OCI-LY3 (cell line): ENCODE data around the gene GAGE12G.
"Not testable (repeated sequence)": the region's sequence is repeated elsewhere in the genome, so short reads cannot be mapped to it uniquely, and the experiment has no call there.

Experiments used
- H2AFZ ChIP-seq: fragments of 200-600, 300-600 bp; shearing (Covaris generic); 2 replicates; pipeline ENCODE4 v1.6.0; 2014; ENCODE audit warnings: antibody characterized with exemption, low read depth, low read length
- H3K27ac ChIP-seq: fragments of 200-600, 300-600 bp; sonication (generic); 2 replicates; pipeline ENCODE4 v1.5.1; 2014; ENCODE audit warnings: mild to moderate bottlenecking, low read length, moderate library complexity, mixed read lengths
- H3K27me3 ChIP-seq: fragments of 200-600, 300-600 bp; sonication (generic); 2 replicates; pipeline ENCODE4 v1.6.1; 2014; ENCODE audit warnings: low read depth, low read length, mixed read lengths
- H3K36me3 ChIP-seq: fragments of 200-600, 300-600 bp; sonication (generic); replicated peaks from 2 replicates; pipeline ENCODE3; 2014; ENCODE audit warnings: low read depth, low read length, mixed read lengths
- H3K4me1 ChIP-seq: fragments of 300-600, 200-600 bp; sonication (generic); 2 replicates; pipeline ENCODE4 v1.6.1; 2014; ENCODE audit warnings: low read length, mixed read lengths
- H3K4me2 ChIP-seq: fragments of 200-600, 300-600 bp; sonication (generic); 2 replicates; pipeline ENCODE4 v1.6.1; 2014; ENCODE audit warnings: low read length, mixed read lengths
- H3K4me3 ChIP-seq: fragments of 300-600, 200-600 bp; sonication (generic); 2 replicates; pipeline ENCODE4 v1.5.1; 2014; ENCODE audit warnings: antibody characterized with exemption, mild to moderate bottlenecking, low read length, moderate library complexity
- H3K79me2 ChIP-seq: fragments of 300-600, 200-600 bp; shearing (Covaris generic); 2 replicates; pipeline ENCODE4 v1.6.1; 2014; ENCODE audit warnings: mild to moderate bottlenecking, low read length, mixed read lengths
- H3K9ac ChIP-seq: fragments of 300-600, 200-600 bp; shearing (Covaris generic); 2 replicates; pipeline ENCODE4 v1.6.0; 2014; ENCODE audit warnings: mild to moderate bottlenecking, low read length, moderate library complexity
- H3K9me3 ChIP-seq: fragments of 200-600, 300-600 bp; shearing (Covaris generic); 2 replicates; pipeline ENCODE4 v1.6.1; 2014; ENCODE audit warnings: low read length, mixed read lengths; ENCODE audit not compliant: insufficient read depth
- H4K20me1 ChIP-seq: fragments of 200-600, 300-600 bp; sonication (generic); 2 replicates; pipeline ENCODE4 v1.6.1; 2016; ENCODE audit warnings: low read length, mixed read lengths; ENCODE audit not compliant: insufficient read depth

GAGE12G gene, protein sequence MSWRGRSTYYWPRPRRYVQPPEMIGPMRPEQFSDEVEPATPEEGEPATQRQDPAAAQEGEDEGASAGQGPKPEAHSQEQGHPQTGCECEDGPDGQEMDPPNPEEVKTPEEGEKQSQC

DNA sequence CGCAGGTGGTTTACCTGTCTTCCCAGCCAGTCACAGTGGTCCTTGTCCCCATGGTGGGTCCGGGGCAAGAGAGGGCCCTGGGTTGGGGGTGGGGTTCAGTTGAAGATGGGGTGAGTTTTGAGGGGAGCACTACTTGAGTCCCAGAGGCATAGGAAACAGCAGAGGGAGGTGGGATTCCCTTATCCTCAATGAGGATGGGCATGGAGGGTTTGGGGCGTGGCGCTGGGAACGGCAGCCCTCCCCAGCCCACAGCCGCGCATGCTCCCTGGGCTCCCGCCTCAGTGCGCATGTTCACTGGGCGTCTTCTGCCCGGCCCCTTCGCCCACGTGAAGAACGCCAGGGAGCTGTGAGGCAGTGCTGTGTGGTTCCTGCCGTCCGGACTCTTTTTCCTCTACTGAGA, at the start of gene GAGE12G:
Gene GAGE12G, plus strand, starts transcription at position 301 of the 400 bp plus-strand sequence. CDS start 1,155 bp downstream, outside the sequence.
- H3K27ac ChIP-seq, H3K27me3 ChIP-seq, H3K36me3 ChIP-seq: not testable (repeated sequence)

DNA sequence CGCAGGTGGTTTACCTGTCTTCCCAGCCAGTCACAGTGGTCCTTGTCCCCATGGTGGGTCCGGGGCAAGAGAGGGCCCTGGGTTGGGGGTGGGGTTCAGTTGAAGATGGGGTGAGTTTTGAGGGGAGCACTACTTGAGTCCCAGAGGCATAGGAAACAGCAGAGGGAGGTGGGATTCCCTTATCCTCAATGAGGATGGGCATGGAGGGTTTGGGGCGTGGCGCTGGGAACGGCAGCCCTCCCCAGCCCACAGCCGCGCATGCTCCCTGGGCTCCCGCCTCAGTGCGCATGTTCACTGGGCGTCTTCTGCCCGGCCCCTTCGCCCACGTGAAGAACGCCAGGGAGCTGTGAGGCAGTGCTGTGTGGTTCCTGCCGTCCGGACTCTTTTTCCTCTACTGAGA, 38.3 kb upstream of the GAGE12G start, which contains the start of gene GAGE12C:
Gene GAGE12C, plus strand, starts transcription at position 301 of the 400 bp plus-strand sequence. CDS start 1,155 bp downstream, outside the sequence.
- H3K36me3 ChIP-seq, H3K79me2 ChIP-seq, H2AFZ ChIP-seq, H3K9ac ChIP-seq, H3K27ac ChIP-seq, H4K20me1 ChIP-seq, H3K4me2 ChIP-seq, H3K9me3 ChIP-seq, H3K27me3 ChIP-seq, H3K4me1 ChIP-seq, H3K4me3 ChIP-seq: not testable (repeated sequence)

More for the DNA sequence above, at the start of gene GAGE12G:
- H3K9me3 ChIP-seq, H3K9ac ChIP-seq, H4K20me1 ChIP-seq, H3K79me2 ChIP-seq, H3K4me1 ChIP-seq, H3K4me2 ChIP-seq, H2AFZ ChIP-seq, H3K4me3 ChIP-seq: not testable (repeated sequence)

DNA sequence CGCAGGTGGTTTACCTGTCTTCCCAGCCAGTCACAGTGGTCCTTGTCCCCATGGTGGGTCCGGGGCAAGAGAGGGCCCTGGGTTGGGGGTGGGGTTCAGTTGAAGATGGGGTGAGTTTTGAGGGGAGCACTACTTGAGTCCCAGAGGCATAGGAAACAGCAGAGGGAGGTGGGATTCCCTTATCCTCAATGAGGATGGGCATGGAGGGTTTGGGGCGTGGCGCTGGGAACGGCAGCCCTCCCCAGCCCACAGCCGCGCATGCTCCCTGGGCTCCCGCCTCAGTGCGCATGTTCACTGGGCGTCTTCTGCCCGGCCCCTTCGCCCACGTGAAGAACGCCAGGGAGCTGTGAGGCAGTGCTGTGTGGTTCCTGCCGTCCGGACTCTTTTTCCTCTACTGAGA, 28.8 kb upstream of the GAGE12G start, which contains the start of gene GAGE12D:
Gene GAGE12D, plus strand, starts transcription at position 301 of the 400 bp plus-strand sequence. CDS start 1,155 bp downstream, outside the sequence.
- not testable (repeated sequence) for H4K20me1 ChIP-seq, H3K4me3 ChIP-seq, H2AFZ ChIP-seq, H3K4me2 ChIP-seq, H3K27me3 ChIP-seq, H3K9me3 ChIP-seq, H3K27ac ChIP-seq, H3K36me3 ChIP-seq, H3K79me2 ChIP-seq, H3K9ac ChIP-seq, H3K4me1 ChIP-seq

DNA sequence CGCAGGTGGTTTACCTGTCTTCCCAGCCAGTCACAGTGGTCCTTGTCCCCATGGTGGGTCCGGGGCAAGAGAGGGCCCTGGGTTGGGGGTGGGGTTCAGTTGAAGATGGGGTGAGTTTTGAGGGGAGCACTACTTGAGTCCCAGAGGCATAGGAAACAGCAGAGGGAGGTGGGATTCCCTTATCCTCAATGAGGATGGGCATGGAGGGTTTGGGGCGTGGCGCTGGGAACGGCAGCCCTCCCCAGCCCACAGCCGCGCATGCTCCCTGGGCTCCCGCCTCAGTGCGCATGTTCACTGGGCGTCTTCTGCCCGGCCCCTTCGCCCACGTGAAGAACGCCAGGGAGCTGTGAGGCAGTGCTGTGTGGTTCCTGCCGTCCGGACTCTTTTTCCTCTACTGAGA, 19.2 kb upstream of the GAGE12G start, which contains the start of gene GAGE12E:
Gene GAGE12E, plus strand, starts transcription at position 301 of the 400 bp plus-strand sequence. CDS start 1,155 bp downstream, outside the sequence.
- not testable (repeated sequence) for H3K36me3 ChIP-seq, H2AFZ ChIP-seq, H3K4me3 ChIP-seq, H3K9ac ChIP-seq, H3K9me3 ChIP-seq, H3K4me2 ChIP-seq, H3K27me3 ChIP-seq, H3K27ac ChIP-seq, H4K20me1 ChIP-seq, H3K79me2 ChIP-seq, H3K4me1 ChIP-seq

DNA sequence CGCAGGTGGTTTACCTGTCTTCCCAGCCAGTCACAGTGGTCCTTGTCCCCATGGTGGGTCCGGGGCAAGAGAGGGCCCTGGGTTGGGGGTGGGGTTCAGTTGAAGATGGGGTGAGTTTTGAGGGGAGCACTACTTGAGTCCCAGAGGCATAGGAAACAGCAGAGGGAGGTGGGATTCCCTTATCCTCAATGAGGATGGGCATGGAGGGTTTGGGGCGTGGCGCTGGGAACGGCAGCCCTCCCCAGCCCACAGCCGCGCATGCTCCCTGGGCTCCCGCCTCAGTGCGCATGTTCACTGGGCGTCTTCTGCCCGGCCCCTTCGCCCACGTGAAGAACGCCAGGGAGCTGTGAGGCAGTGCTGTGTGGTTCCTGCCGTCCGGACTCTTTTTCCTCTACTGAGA, 9.7 kb upstream of the GAGE12G start, which contains the start of gene GAGE12F:
Gene GAGE12F, plus strand, starts transcription at position 301 of the 400 bp plus-strand sequence. CDS start 1,155 bp downstream, outside the sequence.
- H3K79me2 ChIP-seq, H3K9me3 ChIP-seq, H3K27me3 ChIP-seq, H3K36me3 ChIP-seq, H2AFZ ChIP-seq, H3K4me1 ChIP-seq, H4K20me1 ChIP-seq, H3K9ac ChIP-seq, H3K4me2 ChIP-seq, H3K27ac ChIP-seq, H3K4me3 ChIP-seq: not testable (repeated sequence)

DNA sequence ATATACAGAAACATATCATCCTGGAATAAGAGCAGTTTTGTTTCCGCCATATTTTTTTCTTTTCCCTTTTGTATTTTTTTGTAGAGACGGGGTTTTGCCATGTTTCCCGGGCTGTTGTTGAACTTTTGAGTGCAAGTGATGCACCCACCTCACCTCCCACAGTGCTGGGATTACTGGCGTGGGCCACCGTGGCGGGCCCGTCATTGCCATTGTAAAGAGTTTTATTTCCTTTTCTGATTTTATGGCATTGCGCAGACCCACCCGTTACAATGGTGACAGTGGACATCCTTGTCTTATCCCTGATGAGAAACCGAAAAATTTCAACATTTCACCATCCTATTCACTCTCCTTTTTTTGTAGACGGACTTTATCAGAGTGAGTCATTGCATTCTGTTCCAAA, 1.5 kb upstream of the GAGE12G start:
- not testable (repeated sequence) for H3K79me2 ChIP-seq, H4K20me1 ChIP-seq, H3K9ac ChIP-seq, H3K4me2 ChIP-seq, H2AFZ ChIP-seq, H3K36me3 ChIP-seq, H3K4me1 ChIP-seq, H3K4me3 ChIP-seq, H3K27ac ChIP-seq, H3K9me3 ChIP-seq, H3K27me3 ChIP-seq

DNA sequence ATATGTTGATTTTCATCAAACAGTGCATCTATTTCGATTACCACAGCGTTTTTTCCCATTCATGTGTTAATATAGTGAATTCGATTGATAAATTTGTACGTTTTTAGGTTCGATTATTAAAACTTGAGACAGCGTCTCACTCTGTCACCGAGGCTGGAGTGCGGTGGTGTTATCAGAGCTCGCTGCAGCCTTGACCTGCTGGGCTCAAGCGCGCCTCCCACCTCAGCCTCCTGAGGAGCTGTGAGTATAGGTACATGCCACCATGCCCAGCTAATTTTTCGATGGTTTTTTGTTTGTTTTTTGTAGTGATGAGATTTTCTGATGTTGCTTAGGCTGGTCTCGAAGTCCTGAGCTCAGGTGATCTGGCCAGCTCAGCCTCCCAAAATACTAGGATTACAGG, 1.0 kb upstream of the GAGE12G start:
- H3K4me1 ChIP-seq, H3K4me3 ChIP-seq, H3K79me2 ChIP-seq, H3K27me3 ChIP-seq, H3K4me2 ChIP-seq, H3K27ac ChIP-seq, H3K9ac ChIP-seq, H4K20me1 ChIP-seq, H3K36me3 ChIP-seq, H3K9me3 ChIP-seq, H2AFZ ChIP-seq: not testable (repeated sequence)

DNA sequence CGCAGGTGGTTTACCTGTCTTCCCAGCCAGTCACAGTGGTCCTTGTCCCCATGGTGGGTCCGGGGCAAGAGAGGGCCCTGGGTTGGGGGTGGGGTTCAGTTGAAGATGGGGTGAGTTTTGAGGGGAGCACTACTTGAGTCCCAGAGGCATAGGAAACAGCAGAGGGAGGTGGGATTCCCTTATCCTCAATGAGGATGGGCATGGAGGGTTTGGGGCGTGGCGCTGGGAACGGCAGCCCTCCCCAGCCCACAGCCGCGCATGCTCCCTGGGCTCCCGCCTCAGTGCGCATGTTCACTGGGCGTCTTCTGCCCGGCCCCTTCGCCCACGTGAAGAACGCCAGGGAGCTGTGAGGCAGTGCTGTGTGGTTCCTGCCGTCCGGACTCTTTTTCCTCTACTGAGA, 9.4 kb downstream of the GAGE12G start, which contains the start of gene GAGE12H:
Gene GAGE12H, plus strand, starts transcription at position 301 of the 400 bp plus-strand sequence. CDS start 1,155 bp downstream, outside the sequence.
- not testable (repeated sequence) for H3K36me3 ChIP-seq, H3K4me2 ChIP-seq, H3K27ac ChIP-seq, H4K20me1 ChIP-seq, H3K4me1 ChIP-seq, H3K9ac ChIP-seq, H3K79me2 ChIP-seq, H3K9me3 ChIP-seq, H3K4me3 ChIP-seq, H2AFZ ChIP-seq, H3K27me3 ChIP-seq

DNA sequence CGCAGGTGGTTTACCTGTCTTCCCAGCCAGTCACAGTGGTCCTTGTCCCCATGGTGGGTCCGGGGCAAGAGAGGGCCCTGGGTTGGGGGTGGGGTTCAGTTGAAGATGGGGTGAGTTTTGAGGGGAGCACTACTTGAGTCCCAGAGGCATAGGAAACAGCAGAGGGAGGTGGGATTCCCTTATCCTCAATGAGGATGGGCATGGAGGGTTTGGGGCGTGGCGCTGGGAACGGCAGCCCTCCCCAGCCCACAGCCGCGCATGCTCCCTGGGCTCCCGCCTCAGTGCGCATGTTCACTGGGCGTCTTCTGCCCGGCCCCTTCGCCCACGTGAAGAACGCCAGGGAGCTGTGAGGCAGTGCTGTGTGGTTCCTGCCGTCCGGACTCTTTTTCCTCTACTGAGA, 19.0 kb downstream of the GAGE12G start, which contains the start of gene GAGE2A:
Gene GAGE2A, plus strand, starts transcription at position 301 of the 400 bp plus-strand sequence. CDS start 1,155 bp downstream, outside the sequence.
- not testable (repeated sequence) for H3K36me3 ChIP-seq, H3K9me3 ChIP-seq, H2AFZ ChIP-seq, H3K4me3 ChIP-seq, H3K27me3 ChIP-seq, H3K4me2 ChIP-seq, H4K20me1 ChIP-seq, H3K79me2 ChIP-seq, H3K9ac ChIP-seq, H3K4me1 ChIP-seq, H3K27ac ChIP-seq
